Right atrium auricular region (tissue), 2 donors: ENCODE results near the gene ELP1. TPM values are rescaled to one million over a fixed set of nuclear protein-coding genes. Genes with fewer than 3 reads are reported as not detected.

ENCODE experiments used
- DNase-seq: peaks from one replicate; pipeline ENCODE4 v3.0.0-alpha.2; 2019; ENCODE audit warnings: low spot score
- H3K27ac ChIP-seq, 2 donors: fragments of 200-600 bp; sonication (generic); 1 replicate in 1 of 2; 2 replicates in 1 of 2; pipeline ENCODE4 v1.5.1; 2016 to 2019
- H3K27me3 ChIP-seq, 2 donors: fragments of 200-600 bp; sonication (generic); one replicate each; pipeline versions ENCODE4 v1.5.1 to v1.6.0; 2017 to 2019
- H3K36me3 ChIP-seq: fragments of 200-600 bp; sonication (generic); one replicate; pipeline ENCODE4 v1.5.1; 2016
- H3K4me1 ChIP-seq, 2 donors: fragments of 200-600 bp; sonication (generic); one replicate each; pipeline versions ENCODE4 v1.5.1 to v1.6.0; 2017 to 2019
- H3K4me3 ChIP-seq, 2 donors: fragments of 200-600 bp; sonication (generic); 1 replicate in 1 of 2; 2 replicates in 1 of 2; pipeline ENCODE4 v1.5.1; 2017 to 2019; ENCODE audit warnings: mild to moderate bottlenecking in 1 of 2, moderate library complexity in 1 of 2
- H3K9me3 ChIP-seq, 2 donors: fragments of 200-600 bp; sonication (generic); one replicate each; pipeline ENCODE4 v1.5.1; 2019
- CTCF ChIP-seq, 2 donors: fragments of 200-600 bp; sonication (generic); IDR thresholded peaks; one replicate each; pipeline ENCODE4 v1.5.1; 2019; ENCODE audit warnings: antibody characterized with exemption in 2 of 2
- total RNA-seq, 2 donors: library from RNA; depleted of rRNA; stranded (reverse); fragments of >200 nt; gene quantifications; one replicate each; pipeline ENCODE4 v1.1.0, GENCODE V29; 2016

The ELP1 gene
- total RNA-seq, 2 donors from 2014 or later: 14.7 to 22.1 TPM

- H3K36me3 ChIP-seq: peaks cover 93% of the 10 kb centered on the region
- DNase-seq: no peak
- no peak overlapping the region for H3K27ac ChIP-seq
- no peaks in the 10 kb centered on the region for H3K9me3 ChIP-seq
- H3K4me1 ChIP-seq: no peaks in the 10 kb centered on the region
- H3K27me3 ChIP-seq: no peaks in the 10 kb centered on the region
- no peak overlapping the region for H3K4me3 ChIP-seq
- TF ChIP-seq CTCF (IDR thresholded peaks at IDR 0.05): no peak
Measured at GRCh38 chr9:108876425-108876824, 57.5 kb downstream of the ELP1 start.

- Histone ChIP-seq H3K9me3 (no peaks in the 10 kb centered on the region), H3K4me3 (no peak overlapping the region), H3K27me3 (no peaks in the 10 kb centered on the region), H3K36me3 (peaks cover 91% of the 10 kb centered on the region), H3K4me1 (no peaks in the 10 kb centered on the region), H3K27ac (no peak overlapping the region)
- no peak for TF ChIP-seq CTCF (IDR thresholded peaks at IDR 0.05)
- DNase-seq: no peak
Measured at GRCh38 chr9:108874058-108874788, 59.7 kb downstream of the ELP1 start.

DNA sequence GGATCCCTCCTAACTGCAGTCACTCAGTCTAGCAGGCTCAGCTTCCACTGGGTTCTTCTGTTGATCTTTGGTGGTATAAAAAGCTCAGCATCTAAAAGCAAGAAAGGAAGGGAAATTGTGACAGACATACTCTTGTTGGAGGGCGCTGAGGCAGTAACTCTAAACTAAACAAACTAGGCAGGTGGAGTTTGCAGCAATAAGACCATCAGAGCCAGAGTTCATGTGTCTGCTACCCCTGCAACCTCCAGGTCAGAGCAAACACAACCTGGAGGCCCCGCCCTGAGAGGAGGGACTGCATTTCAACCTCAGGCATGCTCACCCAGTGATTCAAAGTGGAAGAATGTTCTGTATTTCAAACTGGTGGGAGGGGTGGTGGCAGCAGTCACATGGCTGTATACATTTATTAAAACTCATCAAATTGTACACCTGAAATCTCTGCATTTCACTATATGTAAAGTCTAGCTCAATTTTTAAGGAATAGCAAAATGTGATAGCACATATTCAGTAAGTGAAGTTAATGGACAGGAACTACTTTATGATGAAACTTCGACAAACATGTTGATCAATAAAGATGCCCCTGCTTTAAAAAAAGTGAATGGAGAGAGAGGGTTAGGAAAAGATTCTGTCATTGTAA lies 64.7 kb downstream of the ELP1 start:
- TF ChIP-seq CTCF (IDR thresholded peaks at IDR 0.05): no peak
- Histone ChIP-seq H3K36me3 (peaks cover 54% of the 10 kb centered on the region), H3K4me1 (peaks cover 0 to 6% of the 10 kb centered on the region in 2 donors), H3K4me3 (no peak overlapping the region), H3K27ac (no peak overlapping the region), H3K9me3 (no peaks in the 10 kb centered on the region), H3K27me3 (no peaks in the 10 kb centered on the region)
- no peak for DNase-seq

GRCh38 chr9:108867829-108868228 lies 66.1 kb downstream of the ELP1 start:
- Histone ChIP-seq H3K9me3 (no peaks in the 10 kb centered on the region), H3K4me1 (peaks cover 0 to 6% of the 10 kb centered on the region in 2 donors), H3K27ac (no peak overlapping the region), H3K27me3 (no peaks in the 10 kb centered on the region), H3K4me3 (no peak overlapping the region), H3K36me3 (peaks cover 40% of the 10 kb centered on the region)
- no peak for DNase-seq
- TF ChIP-seq CTCF (IDR thresholded peaks at IDR 0.05): no peak

DNA sequence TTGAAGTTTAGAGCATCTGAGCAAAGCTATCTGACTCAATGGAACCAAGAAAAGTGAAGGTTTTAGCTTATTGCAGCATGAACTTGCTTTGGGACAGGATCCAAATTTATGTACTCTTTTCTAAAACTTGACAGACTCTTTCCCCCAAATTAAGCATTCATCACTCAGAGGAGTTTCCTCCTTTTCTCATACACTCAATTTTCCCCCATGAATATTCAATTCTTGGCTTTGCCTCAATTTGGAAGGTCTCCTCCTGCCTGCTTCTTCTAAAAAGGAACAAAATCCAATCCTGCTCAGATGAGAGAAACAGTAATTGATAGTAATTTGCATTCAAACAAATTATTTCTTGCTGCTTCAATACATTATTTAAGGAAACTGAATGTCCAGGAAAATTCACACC lies 66.8 kb downstream of the ELP1 start:
- peaks cover 37% of the 10 kb centered on the region for H3K36me3 ChIP-seq
- no peaks in the 10 kb centered on the region for H3K9me3 ChIP-seq
- no peak for TF ChIP-seq CTCF (IDR thresholded peaks at IDR 0.05)
- H3K27ac ChIP-seq: no peak overlapping the region
- no peaks in the 10 kb centered on the region for H3K27me3 ChIP-seq
- H3K4me3 ChIP-seq: no peak overlapping the region
- peaks cover 0 to 6% of the 10 kb centered on the region in 2 donors for H3K4me1 ChIP-seq
- DNase-seq: no peak
